Fibroblast of pulmonary artery (primary cell): ENCODE measurements around the gene NR2C1.
A peak's percentile ranks its signal among the peaks of the same experiment; 100 is the strongest.

ENCODE experiments used
- DNase-seq: peaks from one replicate; pipeline ENCODE4 v3.0.0-alpha.2; 2010; ENCODE audit warnings: low read depth
- H3K4me3 ChIP-seq: replicated peaks from 2 replicates; pipeline ENCODE4 v1.5.1; 2011; ENCODE audit warnings: low read depth, mild to moderate bottlenecking, control low read depth, low read length, moderate library complexity
- CTCF ChIP-seq: IDR thresholded peaks from 2 replicates; pipeline ENCODE4 v1.5.1; 2011; ENCODE audit warnings: mild to moderate bottlenecking, control low read depth, low read length, inconsistent platforms; ENCODE audit errors: missing control alignments

The NR2C1 gene

GRCh38 chr12:95072900-95073697 is at the start of gene NR2C1:
Gene NR2C1, minus strand, starts transcription at chr12:95073618. Its CDS starts 6,234 bp downstream, at chr12:95067384.
- TF ChIP-seq CTCF: no peak
- DNase-seq: peak; percentile 95
- H3K4me3 ChIP-seq: peak within 1 kb of the TSS; percentile 89

- H3K4me3 ChIP-seq: no peak overlapping the region
- TF ChIP-seq CTCF: no peak
- no peak for DNase-seq
Observed at GRCh38 chr12:95118788-95119179, 45.4 kb upstream of the NR2C1 start.

- TF ChIP-seq CTCF: no peak
- H3K4me3 ChIP-seq: no peak overlapping the region
- peak; percentile 90 for DNase-seq
Observed at GRCh38 chr12:95118138-95118787, 44.8 kb upstream of the NR2C1 start.

GRCh38 chr12:95117178-95117599 is 43.8 kb upstream of the NR2C1 start:
- TF ChIP-seq CTCF: peak; percentile 50
- H3K4me3 ChIP-seq: no peak overlapping the region
- DNase-seq: peak; percentile 85

GRCh38 chr12:95116773-95117172 is 43.4 kb upstream of the NR2C1 start:
- no peak overlapping the region for H3K4me3 ChIP-seq
- no peak for DNase-seq
- no peak for TF ChIP-seq CTCF

- TF ChIP-seq CTCF: no peak
- no peak for DNase-seq
- no peak overlapping the region for H3K4me3 ChIP-seq
Observed at GRCh38 chr12:95116341-95116740, 42.9 kb upstream of the NR2C1 start.
